ENCODE results near the gene ZNF785. TPM values are rescaled to one million over a fixed set of nuclear protein-coding genes. Genes with fewer than 3 reads are reported as not detected.
"Not testable (repeated sequence)": the region's sequence is repeated elsewhere in the genome, so short reads cannot be mapped to it uniquely, and the experiment has no call there.

Gene ZNF785
- total RNA-seq, 4 donors from 2014 or later = 6.8 to 10.9 (median 7.3) TPM

GRCh38 chr16:30539000-30539964 lies 46.2 kb downstream of the ZNF785 start:
- TF ChIP-seq, protein P1, sequence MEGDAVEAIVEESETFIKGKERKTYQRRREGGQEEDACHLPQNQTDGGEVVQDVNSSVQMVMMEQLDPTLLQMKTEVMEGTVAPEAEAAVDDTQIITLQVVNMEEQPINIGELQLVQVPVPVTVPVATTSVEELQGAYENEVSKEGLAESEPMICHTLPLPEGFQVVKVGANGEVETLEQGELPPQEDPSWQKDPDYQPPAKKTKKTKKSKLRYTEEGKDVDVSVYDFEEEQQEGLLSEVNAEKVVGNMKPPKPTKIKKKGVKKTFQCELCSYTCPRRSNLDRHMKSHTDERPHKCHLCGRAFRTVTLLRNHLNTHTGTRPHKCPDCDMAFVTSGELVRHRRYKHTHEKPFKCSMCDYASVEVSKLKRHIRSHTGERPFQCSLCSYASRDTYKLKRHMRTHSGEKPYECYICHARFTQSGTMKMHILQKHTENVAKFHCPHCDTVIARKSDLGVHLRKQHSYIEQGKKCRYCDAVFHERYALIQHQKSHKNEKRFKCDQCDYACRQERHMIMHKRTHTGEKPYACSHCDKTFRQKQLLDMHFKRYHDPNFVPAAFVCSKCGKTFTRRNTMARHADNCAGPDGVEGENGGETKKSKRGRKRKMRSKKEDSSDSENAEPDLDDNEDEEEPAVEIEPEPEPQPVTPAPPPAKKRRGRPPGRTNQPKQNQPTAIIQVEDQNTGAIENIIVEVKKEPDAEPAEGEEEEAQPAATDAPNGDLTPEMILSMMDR (IDR thresholded peaks at IDR 0.05) = no peak
- no peak for TF ChIP-seq EP300 (IDR thresholded peaks at IDR 0.05)
- no peak for TF ChIP-seq POLR2A (IDR thresholded peaks at IDR 0.05; ENCODE audit: low read depth)
- no peak for TF ChIP-seq POLR2AphosphoS5 (IDR thresholded peaks at IDR 0.05)
- H3K4me1 ChIP-seq = peaks cover 10 to 43% (median 17%) of the 10 kb centered on the region in 4 donors
- no peak for DNase-seq (ENCODE audit: extremely low spot score)
- no peaks in the 10 kb centered on the region for H3K9me3 ChIP-seq
- no peaks in the 10 kb centered on the region for H3K27me3 ChIP-seq
- intact Hi-C loops (cut with DNase I) = no loop called here
- H3K27ac ChIP-seq (replicated peaks in 1 of 4) = no peak overlapping the region
- H3K4me3 ChIP-seq = no peak overlapping the region
- 92% methylated on average over 2 of the region's 8 CpGs for WGBS
- no peaks in the 10 kb centered on the region for H3K36me3 ChIP-seq

GRCh38 chr16:30536391-30537024 lies 49.0 kb downstream of the ZNF785 start:
- H3K9me3 ChIP-seq; intact Hi-C loops (cut with DNase I); H3K4me3 ChIP-seq; DNase-seq (ENCODE audit: extremely low spot score); H3K27me3 ChIP-seq: not testable (repeated sequence)
- 93% methylated on average over 13 of the region's 13 CpGs for WGBS
- Histone ChIP-seq H3K27ac (replicated peaks in 1 of 4) (peak overlapping the region in 1 of 4 donors; percentile 89), H3K36me3 (peaks cover 6 to 17% (median 16%) of the 10 kb centered on the region in 4 donors), H3K4me1 (peaks cover 34 to 51% (median 36%) of the 10 kb centered on the region in 4 donors)

DNA sequence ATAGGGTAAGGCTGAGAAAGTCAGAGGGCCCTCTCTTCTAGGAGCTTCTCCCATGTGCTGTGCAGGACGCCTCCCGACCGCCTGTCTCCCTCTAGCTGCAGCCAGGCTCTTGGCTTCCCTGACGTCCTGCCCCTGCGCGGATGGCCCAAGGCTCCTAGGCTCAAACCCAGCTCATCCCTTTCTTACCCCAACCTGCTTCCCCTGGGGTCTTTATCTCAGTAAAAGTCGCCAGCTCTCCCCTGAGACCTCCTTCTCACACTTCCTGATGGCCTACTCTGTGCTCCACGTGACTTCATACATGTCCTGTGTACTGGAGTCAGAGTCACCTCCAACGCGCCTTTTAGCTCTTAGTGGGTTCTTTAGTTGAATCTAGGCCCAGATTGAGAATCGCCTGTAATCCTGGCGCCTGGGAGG lies 49.7 kb downstream of the ZNF785 start:
- Histone ChIP-seq H3K27me3 (no peaks in the 10 kb centered on the region), H3K36me3 (peaks cover 6 to 24% (median 22%) of the 10 kb centered on the region in 4 donors), H3K4me3 (peak overlapping the region; percentile 68 to 74 (median 72)), H3K9me3 (no peaks in the 10 kb centered on the region), H3K4me1 (peaks cover 34 to 44% (median 35%) of the 10 kb centered on the region in 4 donors), H3K27ac (replicated peaks in 1 of 4) (peak overlapping the region; percentile 89 to 94 (median 93))
- no peak for DNase-seq (ENCODE audit: extremely low spot score)
- intact Hi-C loops (cut with DNase I) = loop anchor here (1.0 kb wide), 1 partner anchor 23 kb away; the partner anchor contains the start of gene ZNF764
- 35% methylated on average over 12 of the region's 12 CpGs for WGBS
- TF ChIP-seq, protein P1 (IDR thresholded peaks at IDR 0.05) = peak; percentile 55 to 66 (median 64)
- TF ChIP-seq POLR2A (IDR thresholded peaks at IDR 0.05; ENCODE audit: low read depth) (no peak), EP300 (IDR thresholded peaks at IDR 0.05) (no peak), POLR2AphosphoS5 (IDR thresholded peaks at IDR 0.05) (peak in 1 of 2 donors; percentile 43)

DNA sequence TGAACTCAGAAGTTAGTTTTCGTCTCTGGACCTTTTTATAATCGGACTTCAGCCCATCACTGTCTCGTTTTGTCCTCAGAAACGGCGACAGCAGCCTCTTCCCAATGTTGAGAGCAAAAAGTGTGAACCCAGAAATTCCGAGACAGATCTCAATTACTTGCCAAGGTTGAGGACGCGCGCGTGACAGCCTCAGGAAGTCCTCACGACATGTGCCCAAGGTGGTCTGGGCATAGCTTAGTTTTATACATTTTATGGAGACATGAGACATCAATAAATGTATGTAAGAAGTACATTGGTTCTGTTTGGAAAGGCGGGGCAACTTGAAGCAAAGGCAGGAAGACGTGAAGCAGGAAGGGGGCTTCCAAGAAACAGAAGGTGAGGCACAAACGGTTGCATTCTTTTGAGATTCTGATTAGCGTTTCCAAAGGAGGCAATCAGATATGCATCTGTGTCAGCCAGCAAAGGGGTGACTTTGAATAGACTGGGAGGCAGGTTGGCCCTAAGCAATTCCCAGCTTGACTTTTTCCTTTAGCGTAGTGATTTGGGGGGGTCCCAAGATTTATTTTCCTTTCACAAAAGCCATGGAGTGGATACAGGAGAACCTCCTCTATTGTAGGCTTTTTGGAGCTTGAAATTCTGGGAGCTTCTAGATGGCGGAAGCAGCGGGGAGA lies 50.3 kb downstream of the ZNF785 start:
- 5% methylated on average over 18 of the region's 18 CpGs for WGBS
- Histone ChIP-seq H3K27me3 (no peaks in the 10 kb centered on the region), H3K4me3 (peak overlapping the region; percentile 68 to 74 (median 72)), H3K9me3 (no peaks in the 10 kb centered on the region), H3K36me3 (peaks cover 6 to 30% (median 23%) of the 10 kb centered on the region in 4 donors), H3K27ac (replicated peaks in 1 of 4) (peak overlapping the region; percentile 89 to 94 (median 93)), H3K4me1 (peaks cover 34 to 38% (median 35%) of the 10 kb centered on the region in 4 donors)
- DNase-seq (ENCODE audit: extremely low spot score) = no peak
- intact Hi-C loops (cut with DNase I) = loop anchor here (1.0 kb wide), 1 partner anchor 23 kb away; the partner anchor contains the start of gene ZNF764
- TF ChIP-seq POLR2AphosphoS5 (IDR thresholded peaks at IDR 0.05) (no peak), POLR2A (IDR thresholded peaks at IDR 0.05; ENCODE audit: low read depth) (no peak), EP300 (IDR thresholded peaks at IDR 0.05) (no peak)
- TF ChIP-seq, protein P1 (IDR thresholded peaks at IDR 0.05) = no peak

All from esophagus muscularis mucosa (tissue), 4 donors.